ENCODE data around the gene NDE1.

The NDE1 gene

DNA sequence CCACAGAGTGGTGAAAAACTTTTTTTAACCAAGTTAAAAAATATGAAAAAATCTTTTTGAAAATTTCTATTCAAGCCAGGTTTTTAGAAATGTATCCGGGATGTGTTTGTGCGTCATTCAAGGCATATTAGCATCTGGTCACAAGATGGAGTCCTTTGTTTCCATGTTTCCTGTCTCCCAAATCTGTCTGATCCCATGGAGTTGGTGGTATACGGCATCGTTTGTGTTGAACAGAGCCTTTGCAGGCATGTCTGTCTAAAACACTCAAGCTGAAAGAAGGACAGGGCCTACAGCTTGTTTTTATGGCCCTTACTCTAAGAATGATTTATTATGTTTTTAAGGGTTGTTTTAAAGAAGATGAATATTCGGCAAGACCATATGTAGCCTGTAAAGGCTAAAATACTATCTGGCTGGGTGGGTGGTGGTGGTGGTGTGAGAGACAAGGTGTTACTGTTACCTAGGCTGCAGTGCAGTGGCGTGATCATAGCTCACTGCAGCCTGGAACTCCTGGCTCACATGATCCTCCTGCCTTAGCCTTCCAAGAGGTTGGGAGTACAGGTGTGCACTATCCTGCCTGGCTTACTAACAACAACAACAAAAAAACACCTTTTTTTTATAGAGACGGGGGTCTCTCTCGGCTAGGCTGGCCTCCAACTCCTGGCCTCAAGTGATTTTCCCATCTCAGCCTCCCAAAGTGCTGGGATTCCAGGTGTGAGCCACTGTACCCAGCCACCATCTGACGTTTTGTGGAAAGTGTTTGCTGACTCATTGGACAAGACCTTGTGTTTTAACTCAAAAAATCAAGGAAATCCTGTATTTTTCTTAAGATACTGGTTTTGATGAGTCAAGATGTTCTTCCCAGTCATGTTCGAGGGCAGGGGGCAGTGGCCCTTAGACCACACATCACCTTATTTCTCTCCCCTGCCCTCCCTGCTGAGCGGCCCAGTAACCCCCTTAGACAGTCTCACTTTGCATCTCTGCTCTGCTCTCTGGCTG, 52.2 kb downstream of the NDE1 start:
- TF ChIP-seq JUND (IDR thresholded peaks at IDR 0.05; ENCODE audit: low read depth): no peak
- in situ Hi-C loops (cut with HindIII; ENCODE audit: low pct_unique_long_range_greater_than_20kb, low sequenced_read_pairs): no loop called here
- no peak for DNase-seq (ENCODE audit: low read depth in 1 of 2, low spot score in 1 of 2)

DNA sequence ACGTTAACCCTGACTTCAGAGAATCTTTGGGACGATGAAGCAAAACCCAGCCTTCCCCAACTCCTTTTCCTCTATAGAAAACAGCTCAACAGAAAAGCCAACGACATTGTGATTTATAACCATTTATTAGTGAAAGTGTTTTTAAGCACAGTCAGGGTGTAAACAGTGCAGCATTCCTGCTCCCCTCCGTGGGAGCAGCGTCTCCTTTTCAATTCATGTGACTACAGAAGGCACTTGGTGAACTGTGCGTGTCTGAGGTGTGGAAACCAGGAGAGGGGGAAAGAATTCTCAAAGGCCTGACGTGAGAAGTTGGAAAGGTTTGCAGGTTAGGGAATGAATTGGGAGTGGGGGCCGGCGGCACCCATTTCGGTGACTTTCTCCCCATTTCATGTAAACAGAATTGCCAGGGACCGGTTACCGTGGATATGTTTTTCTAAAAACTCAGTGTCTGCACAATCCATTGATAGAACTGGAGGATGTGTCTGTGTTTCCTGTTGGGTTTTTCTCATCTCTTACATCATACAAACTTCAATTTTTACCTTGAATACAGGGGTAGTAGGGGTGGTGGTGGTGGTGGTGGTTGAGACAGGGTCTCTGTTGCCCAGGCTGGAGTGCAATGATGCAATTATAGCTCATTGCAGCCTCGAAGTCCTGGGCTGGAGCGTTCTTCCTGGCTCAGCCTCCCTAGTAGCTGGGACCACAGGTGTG, 53.1 kb downstream of the NDE1 start:
- in situ Hi-C loops (cut with HindIII; ENCODE audit: low pct_unique_long_range_greater_than_20kb, low sequenced_read_pairs): no loop called here
- no peak for TF ChIP-seq JUND (IDR thresholded peaks at IDR 0.05; ENCODE audit: low read depth)
- no peak for DNase-seq (ENCODE audit: low read depth in 1 of 2, low spot score in 1 of 2)

GRCh38 chr16:15704545-15704987, 54.5 kb downstream of the NDE1 start:
- no peak for TF ChIP-seq JUND (IDR thresholded peaks at IDR 0.05; ENCODE audit: low read depth)
- DNase-seq (ENCODE audit: low read depth in 1 of 2, low spot score in 1 of 2): peak; percentile 59 to 73
- in situ Hi-C loops (cut with HindIII; ENCODE audit: low pct_unique_long_range_greater_than_20kb, low sequenced_read_pairs): no loop called here

DNA sequence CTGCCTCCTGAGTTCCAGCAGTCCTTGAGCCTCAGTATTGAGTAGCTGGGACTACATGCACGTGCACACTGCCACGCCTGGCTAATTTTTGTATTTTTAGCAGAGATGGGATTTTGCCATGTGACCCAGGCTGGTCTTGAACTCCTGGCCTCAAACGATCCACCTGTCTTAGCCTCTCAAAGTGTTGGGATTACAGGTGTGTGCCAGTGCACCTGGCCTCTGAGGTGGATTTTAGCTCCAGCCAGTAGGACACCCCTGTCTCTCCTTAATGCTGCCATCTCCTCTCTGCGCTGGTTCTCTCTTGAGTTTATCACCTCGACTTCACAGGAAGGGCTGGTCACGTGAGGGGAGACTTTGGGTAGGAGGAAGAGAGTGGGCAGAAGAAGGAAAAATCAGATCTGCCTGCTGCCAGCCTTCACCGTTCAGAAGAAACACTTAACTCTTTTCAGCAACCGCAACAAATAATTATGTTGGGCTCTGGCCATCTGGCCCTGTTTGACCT, 55.1 kb downstream of the NDE1 start:
- TF ChIP-seq JUND (IDR thresholded peaks at IDR 0.05; ENCODE audit: low read depth): no peak
- DNase-seq (ENCODE audit: low read depth in 1 of 2, low spot score in 1 of 2): no peak
- in situ Hi-C loops (cut with HindIII; ENCODE audit: low pct_unique_long_range_greater_than_20kb, low sequenced_read_pairs): no loop called here

DNA sequence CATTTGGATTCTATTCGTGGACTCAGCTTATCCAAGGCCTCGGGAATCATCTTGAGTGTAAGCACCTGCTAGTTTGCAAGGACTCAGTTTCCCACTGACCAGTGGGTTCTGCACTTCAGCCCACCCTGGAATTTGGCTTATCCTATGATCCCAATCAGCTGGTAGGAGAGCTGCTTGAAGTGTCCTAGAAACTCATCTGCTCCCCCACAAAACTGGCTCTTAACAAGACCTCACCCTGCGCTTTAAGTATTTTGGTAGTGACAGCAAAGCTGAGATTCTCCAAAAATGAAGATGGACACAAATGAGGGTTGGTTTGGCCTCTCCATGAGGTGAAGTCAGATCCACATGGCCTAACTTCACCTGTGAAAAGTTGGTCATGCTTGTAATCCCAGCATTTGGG, 57.3 kb downstream of the NDE1 start:
- in situ Hi-C loops (cut with HindIII; ENCODE audit: low pct_unique_long_range_greater_than_20kb, low sequenced_read_pairs): no loop called here
- TF ChIP-seq JUND (IDR thresholded peaks at IDR 0.05; ENCODE audit: low read depth): no peak
- DNase-seq (ENCODE audit: low read depth in 1 of 2, low spot score in 1 of 2): no peak

GRCh38 chr16:15708096-15708495, 58.1 kb downstream of the NDE1 start:
- in situ Hi-C loops (cut with HindIII; ENCODE audit: low pct_unique_long_range_greater_than_20kb, low sequenced_read_pairs): no loop called here
- TF ChIP-seq JUND (IDR thresholded peaks at IDR 0.05; ENCODE audit: low read depth): no peak

GRCh38 chr16:15708997-15709396, 59.0 kb downstream of the NDE1 start:
- in situ Hi-C loops (cut with HindIII; ENCODE audit: low pct_unique_long_range_greater_than_20kb, low sequenced_read_pairs): no loop called here
- no peak for TF ChIP-seq JUND (IDR thresholded peaks at IDR 0.05; ENCODE audit: low read depth)
- no peak for DNase-seq (ENCODE audit: low read depth in 1 of 2, low spot score in 1 of 2)

More at GRCh38 chr16:15708096-15708495, 58.1 kb downstream of the NDE1 start:
- DNase-seq (ENCODE audit: low read depth in 1 of 2, low spot score in 1 of 2): no peak

GRCh38 chr16:15714393-15715172, 64.5 kb downstream of the NDE1 start:
- TF ChIP-seq JUND (IDR thresholded peaks at IDR 0.05; ENCODE audit: low read depth): no peak
- no peak for DNase-seq (ENCODE audit: low read depth in 1 of 2, low spot score in 1 of 2)
- in situ Hi-C loops (cut with HindIII; ENCODE audit: low pct_unique_long_range_greater_than_20kb, low sequenced_read_pairs): no loop called here

DNA sequence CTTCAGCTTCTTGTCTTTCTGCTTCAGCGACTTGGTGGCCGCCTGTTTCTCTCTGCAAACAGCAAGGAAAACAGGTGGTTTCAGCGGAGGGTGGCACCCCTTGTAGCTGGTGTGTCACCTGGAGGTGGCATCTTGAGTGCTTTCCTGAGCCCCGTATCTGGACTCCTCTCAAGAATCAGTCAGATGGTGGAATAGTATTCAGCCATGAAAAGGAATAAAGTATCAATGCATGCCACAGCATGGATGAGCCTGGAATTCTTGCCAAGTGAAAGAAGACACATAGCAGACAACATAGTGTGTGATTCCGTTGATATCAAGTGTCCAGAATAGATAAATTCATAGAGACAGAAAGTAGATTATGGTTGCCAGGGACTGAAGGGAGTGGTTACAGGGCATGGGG, 65.2 kb downstream of the NDE1 start:
- no peak for TF ChIP-seq JUND (IDR thresholded peaks at IDR 0.05; ENCODE audit: low read depth)
- DNase-seq (ENCODE audit: low read depth in 1 of 2, low spot score in 1 of 2): no peak
- in situ Hi-C loops (cut with HindIII; ENCODE audit: low pct_unique_long_range_greater_than_20kb, low sequenced_read_pairs): no loop called here

DNA sequence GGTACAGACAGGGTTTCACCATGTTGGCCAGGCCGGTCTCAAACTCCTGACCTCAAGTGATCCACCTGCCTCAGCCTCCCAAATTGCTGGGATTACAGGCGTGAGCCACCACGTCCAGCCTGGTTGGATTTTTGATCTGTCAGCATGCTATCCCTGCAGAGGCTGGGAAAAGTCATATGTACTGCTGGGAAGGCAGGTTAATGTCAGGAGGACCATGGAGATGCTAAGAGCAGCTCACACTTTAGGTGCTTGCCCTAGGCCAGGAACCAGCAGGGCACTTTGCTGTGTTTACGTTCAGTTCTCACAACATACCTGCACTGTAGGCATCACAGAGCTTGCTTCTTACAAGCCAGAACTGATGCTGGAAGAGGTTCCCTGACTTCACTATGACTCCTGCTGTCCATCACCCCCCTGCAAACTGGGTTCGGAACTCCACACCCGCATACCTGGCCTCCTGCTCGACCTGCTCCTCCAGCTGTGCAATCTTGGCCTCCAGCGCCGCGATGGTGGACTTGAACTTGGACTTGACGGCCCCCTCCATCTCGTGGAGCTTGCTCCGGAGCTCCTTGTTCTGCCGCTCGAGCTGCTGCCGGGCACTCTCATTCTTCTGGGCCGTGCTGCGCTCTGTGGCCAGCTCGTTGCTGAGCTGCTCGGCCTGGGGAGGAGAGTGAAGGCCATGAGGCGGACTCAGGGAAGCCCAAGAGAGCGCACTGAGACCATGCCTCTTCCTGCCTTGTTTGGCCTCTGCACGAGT, 66.8 kb downstream of the NDE1 start:
- DNase-seq (ENCODE audit: low read depth in 1 of 2, low spot score in 1 of 2): no peak
- in situ Hi-C loops (cut with HindIII; ENCODE audit: low pct_unique_long_range_greater_than_20kb, low sequenced_read_pairs): no loop called here
- TF ChIP-seq JUND (IDR thresholded peaks at IDR 0.05; ENCODE audit: low read depth): no peak

DNA sequence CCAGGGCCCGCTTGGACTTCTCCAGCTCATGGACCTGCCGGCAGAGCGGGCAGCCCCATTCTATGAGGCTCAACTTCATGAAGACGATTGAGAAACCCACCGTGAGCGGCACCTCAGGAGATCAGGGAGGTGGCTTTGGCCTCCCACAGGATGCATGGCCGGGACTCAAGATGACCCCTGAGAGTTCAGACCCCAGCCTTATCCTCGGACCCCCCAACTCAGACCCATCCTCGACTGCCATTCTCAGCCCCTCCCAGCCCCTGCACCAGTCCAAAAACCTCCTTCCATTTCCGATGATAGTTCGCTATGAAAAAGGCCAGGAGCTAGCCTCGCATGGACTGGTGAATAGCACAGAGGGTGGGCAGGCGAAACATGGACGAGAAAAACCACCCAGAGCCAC, 71.0 kb downstream of the NDE1 start:
- in situ Hi-C loops (cut with HindIII; ENCODE audit: low pct_unique_long_range_greater_than_20kb, low sequenced_read_pairs): no loop called here
- no peak for DNase-seq (ENCODE audit: low read depth in 1 of 2, low spot score in 1 of 2)
- TF ChIP-seq JUND (IDR thresholded peaks at IDR 0.05; ENCODE audit: low read depth): no peak

GRCh38 chr16:15723808-15724207, 73.8 kb downstream of the NDE1 start:
- in situ Hi-C loops (cut with HindIII; ENCODE audit: low pct_unique_long_range_greater_than_20kb, low sequenced_read_pairs): no loop called here
- DNase-seq (ENCODE audit: low read depth in 1 of 2, low spot score in 1 of 2): no peak
- no peak for TF ChIP-seq JUND (IDR thresholded peaks at IDR 0.05; ENCODE audit: low read depth)
